Measurements from ENCODE around the gene ERC2.

ERC2 gene

DNA sequence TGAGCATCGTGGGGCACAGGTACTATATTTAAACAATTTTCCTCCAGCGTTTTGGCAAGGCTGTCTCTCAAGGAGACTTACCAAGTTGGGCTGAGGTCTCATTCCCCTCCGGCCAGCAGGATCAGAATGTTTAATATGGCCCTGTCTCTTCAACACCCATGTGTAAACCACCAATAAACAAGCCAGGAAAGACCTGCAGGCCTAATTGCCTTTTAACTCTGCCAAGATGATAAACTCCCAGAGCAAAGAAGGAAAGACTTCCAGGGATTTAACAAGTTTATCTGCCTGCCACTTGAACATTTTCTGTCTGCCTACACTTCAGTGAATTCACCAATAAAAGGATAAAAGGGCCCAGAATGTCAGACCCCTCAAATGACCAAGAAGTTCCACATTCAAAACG is 850.9 kb downstream of the ERC2 start (continued):
- no peak for TF ChIP-seq PPARA (CRISPR knock-in tag; IDR thresholded peaks at IDR 0.05; ENCODE audit: borderline replicate concordance)

GRCh38 chr3:55616803-55617202 is 851.5 kb downstream of the ERC2 start:
- TF ChIP-seq CSDC2 (CRISPR knock-in tag; IDR thresholded peaks at IDR 0.05) = no peak
- TF ChIP-seq TSHZ2 (CRISPR knock-in tag; IDR thresholded peaks at IDR 0.05) = no peak
- no peak for TF ChIP-seq BACH2 (CRISPR knock-in tag; IDR thresholded peaks at IDR 0.05; ENCODE audit: borderline replicate concordance)
- no peak for TF ChIP-seq SNAI2 (CRISPR knock-in tag; IDR thresholded peaks at IDR 0.05)
- TF ChIP-seq ZFP30 (CRISPR knock-in tag; IDR thresholded peaks at IDR 0.05) = no peak
- TF ChIP-seq TOX (CRISPR knock-in tag; IDR thresholded peaks at IDR 0.05; ENCODE audit: borderline replicate concordance) = no peak
- no peak for TF ChIP-seq ZNF565 (CRISPR knock-in tag; conservative IDR thresholded peaks at IDR 0.05; ENCODE audit: low read depth)
- no peak for TF ChIP-seq ZFP3 (CRISPR knock-in tag; IDR thresholded peaks at IDR 0.05)
- TF ChIP-seq ZNF70 (CRISPR knock-in tag; IDR thresholded peaks at IDR 0.05) = no peak
- ATAC-seq = no peak

DNA sequence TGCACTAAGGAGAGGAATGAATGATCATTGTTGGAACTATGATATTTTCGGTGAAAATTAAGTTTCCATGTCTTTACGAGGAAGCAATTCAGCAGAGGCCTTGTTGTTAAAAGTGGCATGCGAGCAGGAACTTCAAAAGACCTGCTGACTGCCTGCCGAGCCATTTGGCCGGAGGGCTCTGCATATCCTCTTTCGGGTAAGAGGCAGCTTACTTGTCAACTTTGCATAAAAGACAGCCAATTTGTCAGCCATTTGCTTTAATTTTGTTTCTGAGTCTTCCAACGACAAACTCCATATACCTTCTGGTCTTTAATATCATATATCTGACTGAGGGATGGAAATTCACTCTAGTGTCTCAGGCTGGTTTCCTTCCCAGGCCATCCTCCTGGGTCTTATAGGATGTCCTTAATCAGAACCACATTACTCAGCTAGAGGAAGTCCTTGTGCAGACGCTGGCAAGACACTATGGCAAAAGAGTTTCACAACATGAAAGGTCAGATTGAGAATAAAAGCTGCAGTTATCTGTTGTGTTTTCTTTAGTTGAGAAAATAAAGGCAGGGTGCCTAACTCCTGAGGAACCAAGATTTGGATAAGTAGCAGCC is 852.5 kb downstream of the ERC2 start:
- TF ChIP-seq ZFP30 (CRISPR knock-in tag; IDR thresholded peaks at IDR 0.05) = no peak
- TF ChIP-seq ZNF8 (CRISPR knock-in tag; IDR thresholded peaks at IDR 0.05) = no peak
- no peak for TF ChIP-seq SNAI2 (CRISPR knock-in tag; IDR thresholded peaks at IDR 0.05)
- TF ChIP-seq GLIS3 (CRISPR knock-in tag; IDR thresholded peaks at IDR 0.05) = no peak
- TF ChIP-seq TSHZ2 (CRISPR knock-in tag; IDR thresholded peaks at IDR 0.05) = no peak
- TF ChIP-seq TCF4 (CRISPR knock-in tag; IDR thresholded peaks at IDR 0.05; ENCODE audit: borderline replicate concordance) = no peak
- TF ChIP-seq CSDC2 (CRISPR knock-in tag; IDR thresholded peaks at IDR 0.05) = no peak
- TF ChIP-seq POU6F1 (CRISPR knock-in tag; IDR thresholded peaks at IDR 0.05; ENCODE audit: borderline replicate concordance, low read depth) = no peak
- TF ChIP-seq PATZ1 (CRISPR knock-in tag; IDR thresholded peaks at IDR 0.05; ENCODE audit: borderline replicate concordance) = no peak
- no peak for TF ChIP-seq OSR1 (CRISPR knock-in tag; IDR thresholded peaks at IDR 0.05)
- TF ChIP-seq ZNF70 (CRISPR knock-in tag; IDR thresholded peaks at IDR 0.05) = no peak
- TF ChIP-seq TOX (CRISPR knock-in tag; IDR thresholded peaks at IDR 0.05; ENCODE audit: borderline replicate concordance) = no peak
- TF ChIP-seq RARB (CRISPR knock-in tag; IDR thresholded peaks at IDR 0.05) = no peak
- no peak for TF ChIP-seq ZNF565 (CRISPR knock-in tag; conservative IDR thresholded peaks at IDR 0.05; ENCODE audit: low read depth)
- no peak for TF ChIP-seq ZFP3 (CRISPR knock-in tag; IDR thresholded peaks at IDR 0.05)
- TF ChIP-seq BACH2 (CRISPR knock-in tag; IDR thresholded peaks at IDR 0.05; ENCODE audit: borderline replicate concordance) = no peak
- TF ChIP-seq, protein P1, sequence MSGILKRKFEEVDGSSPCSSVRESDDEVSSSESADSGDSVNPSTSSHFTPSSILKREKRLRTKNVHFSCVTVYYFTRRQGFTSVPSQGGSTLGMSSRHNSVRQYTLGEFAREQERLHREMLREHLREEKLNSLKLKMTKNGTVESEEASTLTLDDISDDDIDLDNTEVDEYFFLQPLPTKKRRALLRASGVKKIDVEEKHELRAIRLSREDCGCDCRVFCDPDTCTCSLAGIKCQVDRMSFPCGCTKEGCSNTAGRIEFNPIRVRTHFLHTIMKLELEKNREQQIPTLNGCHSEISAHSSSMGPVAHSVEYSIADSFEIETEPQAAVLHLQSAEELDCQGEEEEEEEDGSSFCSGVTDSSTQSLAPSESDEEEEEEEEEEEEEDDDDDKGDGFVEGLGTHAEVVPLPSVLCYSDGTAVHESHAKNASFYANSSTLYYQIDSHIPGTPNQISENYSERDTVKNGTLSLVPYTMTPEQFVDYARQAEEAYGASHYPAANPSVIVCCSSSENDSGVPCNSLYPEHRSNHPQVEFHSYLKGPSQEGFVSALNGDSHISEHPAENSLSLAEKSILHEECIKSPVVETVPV (CRISPR knock-in tag; IDR thresholded peaks at IDR 0.05) = no peak
- no peak for TF ChIP-seq PPARA (CRISPR knock-in tag; IDR thresholded peaks at IDR 0.05; ENCODE audit: borderline replicate concordance)
- ATAC-seq = no peak

All from SK-N-SH treated with all-trans-retinoic acid at 6 μM for 48 hours (cell line).